ENCODE data around the gene TPH2. TPM values are rescaled to one million over a fixed set of nuclear protein-coding genes. Genes with fewer than 3 reads are reported as not detected.

TPH2 gene
- total RNA-seq, 1 experiment from 2014 or later: not detected

DNA sequence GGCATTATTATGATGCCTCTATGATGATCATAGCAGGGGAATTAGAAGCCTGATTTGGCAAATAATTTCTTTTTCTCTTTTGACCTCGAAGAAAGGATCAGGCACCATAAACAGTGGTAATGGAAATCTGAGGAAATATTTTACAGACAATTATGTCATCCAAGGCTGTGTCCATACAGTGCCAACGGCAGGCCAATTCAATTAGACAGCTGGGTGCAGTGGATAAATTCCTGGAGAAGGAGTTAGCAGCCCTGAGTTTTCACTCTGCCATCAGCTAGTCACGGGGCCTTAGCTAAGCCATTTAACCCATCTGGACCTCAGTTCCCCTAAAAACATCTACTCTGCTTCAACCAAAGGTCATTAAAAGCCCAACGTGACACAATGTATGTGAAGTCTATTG is 4.1 kb downstream of the TPH2 start:
- Histone ChIP-seq H3K27ac (ENCODE audit: low read length) (no peak overlapping the region), H3K9me3 (ENCODE audit: control insufficient read depth, insufficient read depth, low read depth, low read length) (no peaks in the 10 kb centered on the region), H3K27me3 (ENCODE audit: control insufficient read depth, insufficient read depth, low read length) (peaks cover 28% of the 10 kb centered on the region), H3K36me3 (ENCODE audit: control insufficient read depth, insufficient read depth, low read length) (no peaks in the 10 kb centered on the region), H3K4me1 (ENCODE audit: control insufficient read depth, insufficient read depth, low read length) (no peaks in the 10 kb centered on the region; the same call in 1 of the 2 replicates), H3K4me3 (ENCODE audit: low read depth in 2 of 2, low read length in 2 of 2) (no peak overlapping the region)
- DNase-seq (ENCODE audit: low read depth, low spot score) (no peak), ATAC-seq (no peak)
- CTCF ChIA-PET: no interaction called here
- POLR2A ChIA-PET: no interaction called here
- BruUV-seq (replicated peaks): no TSS peak
- TF ChIP-seq, protein P1, sequence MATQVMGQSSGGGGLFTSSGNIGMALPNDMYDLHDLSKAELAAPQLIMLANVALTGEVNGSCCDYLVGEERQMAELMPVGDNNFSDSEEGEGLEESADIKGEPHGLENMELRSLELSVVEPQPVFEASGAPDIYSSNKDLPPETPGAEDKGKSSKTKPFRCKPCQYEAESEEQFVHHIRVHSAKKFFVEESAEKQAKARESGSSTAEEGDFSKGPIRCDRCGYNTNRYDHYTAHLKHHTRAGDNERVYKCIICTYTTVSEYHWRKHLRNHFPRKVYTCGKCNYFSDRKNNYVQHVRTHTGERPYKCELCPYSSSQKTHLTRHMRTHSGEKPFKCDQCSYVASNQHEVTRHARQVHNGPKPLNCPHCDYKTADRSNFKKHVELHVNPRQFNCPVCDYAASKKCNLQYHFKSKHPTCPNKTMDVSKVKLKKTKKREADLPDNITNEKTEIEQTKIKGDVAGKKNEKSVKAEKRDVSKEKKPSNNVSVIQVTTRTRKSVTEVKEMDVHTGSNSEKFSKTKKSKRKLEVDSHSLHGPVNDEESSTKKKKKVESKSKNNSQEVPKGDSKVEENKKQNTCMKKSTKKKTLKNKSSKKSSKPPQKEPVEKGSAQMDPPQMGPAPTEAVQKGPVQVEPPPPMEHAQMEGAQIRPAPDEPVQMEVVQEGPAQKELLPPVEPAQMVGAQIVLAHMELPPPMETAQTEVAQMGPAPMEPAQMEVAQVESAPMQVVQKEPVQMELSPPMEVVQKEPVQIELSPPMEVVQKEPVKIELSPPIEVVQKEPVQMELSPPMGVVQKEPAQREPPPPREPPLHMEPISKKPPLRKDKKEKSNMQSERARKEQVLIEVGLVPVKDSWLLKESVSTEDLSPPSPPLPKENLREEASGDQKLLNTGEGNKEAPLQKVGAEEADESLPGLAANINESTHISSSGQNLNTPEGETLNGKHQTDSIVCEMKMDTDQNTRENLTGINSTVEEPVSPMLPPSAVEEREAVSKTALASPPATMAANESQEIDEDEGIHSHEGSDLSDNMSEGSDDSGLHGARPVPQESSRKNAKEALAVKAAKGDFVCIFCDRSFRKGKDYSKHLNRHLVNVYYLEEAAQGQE (IDR thresholded peaks at IDR 0.05; ENCODE audit: insufficient read depth in 1 of 2, low read depth in 2 of 2, low read length in 1 of 2): no peak
- intact Hi-C loops (cut with micrococcal nuclease; ENCODE audit: unreplicated experiment) (no loop called here), in situ Hi-C loops (cut with HindIII; ENCODE audit: low pct_unique_long_range_greater_than_20kb, low sequenced_read_pairs) (no loop called here)

DNA sequence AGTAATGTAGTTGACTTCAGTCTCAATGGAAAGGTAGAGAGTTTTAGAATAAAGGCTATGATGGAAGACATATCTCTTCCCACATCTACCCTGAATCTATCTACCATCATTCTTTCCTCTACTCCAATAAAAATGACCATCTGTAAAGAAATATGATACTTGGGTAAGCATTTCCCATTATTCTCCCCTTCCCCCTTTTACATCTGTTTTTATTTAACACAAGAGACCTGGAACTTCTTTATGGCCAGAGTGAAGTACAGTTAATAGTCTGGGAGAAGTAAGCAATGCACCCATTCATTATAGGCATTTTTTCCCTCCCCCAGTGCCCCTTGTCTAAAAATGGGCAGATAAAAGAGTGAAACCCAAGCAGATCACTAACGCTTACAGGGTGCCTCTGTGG is 6.5 kb downstream of the TPH2 start:
- Histone ChIP-seq H3K4me1 (ENCODE audit: control insufficient read depth, insufficient read depth, low read length) (no peaks in the 10 kb centered on the region), H3K27me3 (ENCODE audit: control insufficient read depth, insufficient read depth, low read length) (peaks cover 11% of the 10 kb centered on the region; the same call in 1 of the 2 replicates), H3K9me3 (ENCODE audit: control insufficient read depth, insufficient read depth, low read depth, low read length) (no peaks in the 10 kb centered on the region), H3K36me3 (ENCODE audit: control insufficient read depth, insufficient read depth, low read length) (no peaks in the 10 kb centered on the region), H3K4me3 (ENCODE audit: low read depth in 2 of 2, low read length in 2 of 2) (no peak overlapping the region), H3K27ac (ENCODE audit: low read length) (no peak overlapping the region)
- BruUV-seq (replicated peaks): no TSS peak
- intact Hi-C loops (cut with micrococcal nuclease; ENCODE audit: unreplicated experiment) (no loop called here), in situ Hi-C loops (cut with HindIII; ENCODE audit: low pct_unique_long_range_greater_than_20kb, low sequenced_read_pairs) (no loop called here)
- POLR2A ChIA-PET: no interaction called here
- TF ChIP-seq POLR2AphosphoS5 (IDR thresholded peaks at IDR 0.05; ENCODE audit: low read depth, low read length) (no peak), TCF7L2 (IDR thresholded peaks at IDR 0.05; ENCODE audit: low read depth, low read length) (no peak)
- TF ChIP-seq, protein P1 (IDR thresholded peaks at IDR 0.05; ENCODE audit: insufficient read depth in 1 of 2, low read depth in 2 of 2, low read length in 1 of 2): no peak
- DNase-seq (ENCODE audit: low read depth, low spot score): no peak
- CTCF ChIA-PET: no interaction called here
- no peak for ATAC-seq

DNA sequence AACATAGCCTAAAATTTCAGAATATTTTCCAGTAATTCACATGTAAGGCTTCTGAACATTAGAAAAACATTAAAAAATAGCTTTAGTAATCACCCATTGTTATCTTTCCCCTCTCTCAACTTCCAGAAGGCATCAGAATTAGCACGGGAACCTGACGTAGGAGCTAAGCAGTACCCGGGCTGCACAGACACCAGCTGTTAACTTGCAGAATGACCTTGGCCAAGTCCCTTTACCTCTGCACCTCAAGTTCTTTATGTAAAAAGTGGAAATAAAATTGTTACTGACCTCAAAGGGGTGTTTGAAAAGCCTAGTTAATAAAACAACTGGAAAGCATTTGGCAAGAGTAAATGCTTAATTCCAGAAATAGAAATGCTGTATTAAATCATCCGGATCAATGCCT is 7.2 kb downstream of the TPH2 start:
- no peak overlapping the region for H3K4me3 ChIP-seq (ENCODE audit: low read depth in 2 of 2, low read length in 2 of 2)
- POLR2A ChIA-PET: no interaction called here
- no peaks in the 10 kb centered on the region for H3K4me1 ChIP-seq (ENCODE audit: control insufficient read depth, insufficient read depth, low read length)
- H3K9me3 ChIP-seq (ENCODE audit: control insufficient read depth, insufficient read depth, low read depth, low read length): no peaks in the 10 kb centered on the region
- CTCF ChIA-PET: no interaction called here
- in situ Hi-C loops (cut with HindIII; ENCODE audit: low pct_unique_long_range_greater_than_20kb, low sequenced_read_pairs) (no loop called here), intact Hi-C loops (cut with micrococcal nuclease; ENCODE audit: unreplicated experiment) (no loop called here)
- peaks cover 7% of the 10 kb centered on the region; the same call in 1 of the 2 replicates for H3K27me3 ChIP-seq (ENCODE audit: control insufficient read depth, insufficient read depth, low read length)
- H3K36me3 ChIP-seq (ENCODE audit: control insufficient read depth, insufficient read depth, low read length): no peaks in the 10 kb centered on the region
- no TSS peak for BruUV-seq (replicated peaks)
- TF ChIP-seq, protein P1 (IDR thresholded peaks at IDR 0.05; ENCODE audit: insufficient read depth in 1 of 2, low read depth in 2 of 2, low read length in 1 of 2): no peak
- TF ChIP-seq, protein P2, sequence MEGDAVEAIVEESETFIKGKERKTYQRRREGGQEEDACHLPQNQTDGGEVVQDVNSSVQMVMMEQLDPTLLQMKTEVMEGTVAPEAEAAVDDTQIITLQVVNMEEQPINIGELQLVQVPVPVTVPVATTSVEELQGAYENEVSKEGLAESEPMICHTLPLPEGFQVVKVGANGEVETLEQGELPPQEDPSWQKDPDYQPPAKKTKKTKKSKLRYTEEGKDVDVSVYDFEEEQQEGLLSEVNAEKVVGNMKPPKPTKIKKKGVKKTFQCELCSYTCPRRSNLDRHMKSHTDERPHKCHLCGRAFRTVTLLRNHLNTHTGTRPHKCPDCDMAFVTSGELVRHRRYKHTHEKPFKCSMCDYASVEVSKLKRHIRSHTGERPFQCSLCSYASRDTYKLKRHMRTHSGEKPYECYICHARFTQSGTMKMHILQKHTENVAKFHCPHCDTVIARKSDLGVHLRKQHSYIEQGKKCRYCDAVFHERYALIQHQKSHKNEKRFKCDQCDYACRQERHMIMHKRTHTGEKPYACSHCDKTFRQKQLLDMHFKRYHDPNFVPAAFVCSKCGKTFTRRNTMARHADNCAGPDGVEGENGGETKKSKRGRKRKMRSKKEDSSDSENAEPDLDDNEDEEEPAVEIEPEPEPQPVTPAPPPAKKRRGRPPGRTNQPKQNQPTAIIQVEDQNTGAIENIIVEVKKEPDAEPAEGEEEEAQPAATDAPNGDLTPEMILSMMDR (IDR thresholded peaks at IDR 0.05): no peak
- no peak for TF ChIP-seq POLR2AphosphoS5 (IDR thresholded peaks at IDR 0.05; ENCODE audit: low read depth, low read length)
- H3K27ac ChIP-seq (ENCODE audit: low read length): no peak overlapping the region
- ATAC-seq (no peak), DNase-seq (ENCODE audit: low read depth, low spot score) (no peak)
